Measurements from ENCODE around the gene TCEAL1. TPM values are rescaled to one million over a fixed set of nuclear protein-coding genes. Genes with fewer than 3 reads are reported as not detected.
A peak's percentile ranks its signal among the peaks of the same experiment; 100 is the strongest.

The TCEAL1 gene
- total RNA-seq, 1 donor from 2014 or later = 4.9 TPM

DNA sequence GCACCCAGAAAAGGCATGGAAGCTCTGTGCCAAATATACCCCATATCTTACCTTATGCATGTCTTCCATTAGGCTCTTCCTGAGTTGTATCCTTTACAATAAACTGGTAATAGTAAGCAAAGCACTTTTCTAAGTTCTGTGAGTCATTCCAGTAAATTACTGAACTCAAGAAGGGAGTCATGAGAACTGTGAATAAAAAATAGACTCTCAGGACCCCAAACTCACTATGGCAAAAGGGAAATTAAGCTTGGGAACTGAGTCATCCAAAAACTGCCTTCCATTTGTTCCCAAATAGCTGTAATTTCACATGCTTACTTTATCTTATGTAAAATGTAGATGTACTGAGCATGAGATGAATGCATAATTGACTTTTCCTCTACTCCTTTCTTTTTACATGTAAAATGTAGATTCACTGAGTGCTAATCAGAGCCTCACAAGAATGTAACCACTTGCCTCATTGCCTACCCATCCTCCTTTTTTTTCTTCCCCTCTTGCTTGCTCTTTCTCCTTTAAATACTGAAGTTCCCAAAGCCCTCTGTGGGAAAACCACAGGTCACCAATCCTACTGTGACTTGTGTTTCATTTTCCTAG is 12.9 kb upstream of the TCEAL1 start:
- intact Hi-C loops (cut with DNase I) = no loop called here
- Histone ChIP-seq H3K9me3 (no peaks in the 10 kb centered on the region), H3K4me1 (no peaks in the 10 kb centered on the region), H3K4me3 (no peak overlapping the region), H3K36me3 (no peaks in the 10 kb centered on the region), H3K27ac (no peak overlapping the region), H3K27me3 (no peaks in the 10 kb centered on the region)
- no peak for TF ChIP-seq CTCF (IDR thresholded peaks at IDR 0.05)
- no peak for DNase-seq (ENCODE audit: low spot score in 2 of 2)

- no peak for DNase-seq (ENCODE audit: low spot score in 2 of 2)
- H3K4me3 ChIP-seq = no peak overlapping the region
- no peaks in the 10 kb centered on the region for H3K9me3 ChIP-seq
- intact Hi-C loops (cut with DNase I) = no loop called here
- no peaks in the 10 kb centered on the region for H3K27me3 ChIP-seq
- no peaks in the 10 kb centered on the region for H3K36me3 ChIP-seq
- TF ChIP-seq CTCF (IDR thresholded peaks at IDR 0.05) = no peak
- no peak overlapping the region for H3K27ac ChIP-seq
- no peaks in the 10 kb centered on the region for H3K4me1 ChIP-seq
Measured at GRCh38 chrX:103616676-103617186, 12.0 kb upstream of the TCEAL1 start.

- Histone ChIP-seq H3K27ac (peak overlapping the region; percentile 70 to 77), H3K27me3 (no peaks in the 10 kb centered on the region), H3K9me3 (no peaks in the 10 kb centered on the region), H3K4me1 (no peaks in the 10 kb centered on the region), H3K36me3 (no peaks in the 10 kb centered on the region), H3K4me3 (no peak overlapping the region)
- DNase-seq (ENCODE audit: low spot score in 2 of 2) = no peak
- TF ChIP-seq CTCF (IDR thresholded peaks at IDR 0.05) = no peak
- intact Hi-C loops (cut with DNase I) = no loop called here
Measured at GRCh38 chrX:103624111-103624510, 4.7 kb upstream of the TCEAL1 start.

DNA sequence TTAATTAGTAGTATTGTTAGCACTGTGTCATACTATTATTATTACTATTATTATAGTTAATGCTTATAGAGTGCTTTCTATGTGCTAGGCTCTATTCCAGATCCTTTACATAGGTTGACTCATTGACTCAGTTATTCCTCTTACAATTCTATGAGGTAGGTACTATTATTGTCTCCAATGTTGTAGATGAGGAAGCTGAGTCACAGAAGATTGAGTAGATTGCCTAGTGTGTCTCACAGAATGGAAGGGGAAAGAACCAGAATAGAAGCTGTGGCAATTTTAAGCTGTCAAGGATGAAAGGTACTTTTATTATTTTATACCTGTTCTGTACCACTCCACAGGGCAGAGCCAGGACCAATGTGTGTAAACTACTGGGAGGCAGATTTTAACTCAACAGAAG is 1.9 kb upstream of the TCEAL1 start:
- Histone ChIP-seq H3K36me3 (no peaks in the 10 kb centered on the region), H3K4me1 (no peaks in the 10 kb centered on the region), H3K4me3 (no peak overlapping the region), H3K27ac (peak overlapping the region in 1 of 2 donors; percentile 34), H3K9me3 (no peaks in the 10 kb centered on the region), H3K27me3 (no peaks in the 10 kb centered on the region)
- no peak for DNase-seq (ENCODE audit: low spot score in 2 of 2)
- intact Hi-C loops (cut with DNase I) = no loop called here
- TF ChIP-seq CTCF (IDR thresholded peaks at IDR 0.05) = no peak

DNA sequence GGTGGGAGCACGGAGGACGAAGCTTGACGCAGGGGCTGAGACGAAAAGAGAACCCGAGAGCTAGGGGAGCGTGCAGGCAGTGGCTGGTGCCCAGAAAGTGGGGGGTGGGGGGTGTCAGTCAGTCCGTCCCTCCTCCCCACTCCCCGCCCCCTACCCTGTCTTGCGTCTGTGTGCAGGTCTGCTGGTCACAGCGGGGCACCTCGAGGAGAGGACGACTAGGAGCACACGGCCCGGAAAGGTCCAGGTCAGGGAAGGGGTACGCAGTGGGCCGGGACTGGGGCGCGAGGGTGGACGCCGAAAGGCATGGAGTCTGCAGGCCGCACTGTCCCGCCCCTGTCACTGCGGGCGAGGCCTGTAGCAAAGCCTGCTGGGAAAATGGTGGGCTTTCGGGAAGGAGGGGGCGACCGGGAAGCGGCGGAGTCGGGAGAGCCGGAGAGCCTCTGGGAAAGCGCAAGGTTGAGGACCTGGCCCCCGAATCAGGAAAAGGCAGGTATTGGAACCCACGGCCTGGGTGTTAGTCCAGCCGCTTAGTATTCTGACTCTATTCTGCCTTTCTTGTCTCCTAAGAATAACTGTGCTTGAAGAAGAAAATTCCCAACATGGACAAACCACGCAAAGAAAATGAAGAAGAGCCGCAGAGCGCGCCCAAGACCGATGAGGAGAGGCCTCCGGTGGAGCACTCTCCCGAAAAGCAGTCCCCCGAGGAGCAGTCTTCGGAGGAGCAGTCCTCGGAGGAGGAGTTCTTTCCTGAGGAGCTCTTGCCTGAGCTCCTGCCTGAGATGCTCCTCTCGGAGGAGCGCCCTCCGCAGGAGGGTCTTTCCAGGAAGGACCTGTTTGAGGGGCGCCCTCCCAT is 769 bp downstream of the TCEAL1 start:
- no peaks in the 10 kb centered on the region for H3K36me3 ChIP-seq
- peak in 1 of 3 experiments; percentile 40 for TF ChIP-seq CTCF (IDR thresholded peaks at IDR 0.05)
- H3K27me3 ChIP-seq = no peaks in the 10 kb centered on the region
- no peaks in the 10 kb centered on the region for H3K4me1 ChIP-seq
- no peaks in the 10 kb centered on the region for H3K9me3 ChIP-seq
- peak in 1 of 2 donors; percentile 80 for DNase-seq (ENCODE audit: low spot score in 2 of 2)
- H3K4me3 ChIP-seq = peak overlapping the region; percentile 47 to 68
- H3K27ac ChIP-seq = peak overlapping the region; percentile 82 to 90
- intact Hi-C loops (cut with DNase I) = loop anchor here (2.0 kb wide), 3 partner anchors 21 to 93 kb away; partner anchors contain the start of gene MORF4L2

Data from ascending aorta (tissue), 2 donors.